Kidney glomerular epithelial cell (primary cell): ENCODE results near the gene BOD1.
"Not testable (repeated sequence)": the region's sequence is repeated elsewhere in the genome, so short reads cannot be mapped to it uniquely, and the experiment has no call there.

Source experiments
- DNase-seq: peaks from one replicate; lab custom pipeline; 2025; lab: John Stamatoyannopoulos, UW

Gene BOD1

DNA sequence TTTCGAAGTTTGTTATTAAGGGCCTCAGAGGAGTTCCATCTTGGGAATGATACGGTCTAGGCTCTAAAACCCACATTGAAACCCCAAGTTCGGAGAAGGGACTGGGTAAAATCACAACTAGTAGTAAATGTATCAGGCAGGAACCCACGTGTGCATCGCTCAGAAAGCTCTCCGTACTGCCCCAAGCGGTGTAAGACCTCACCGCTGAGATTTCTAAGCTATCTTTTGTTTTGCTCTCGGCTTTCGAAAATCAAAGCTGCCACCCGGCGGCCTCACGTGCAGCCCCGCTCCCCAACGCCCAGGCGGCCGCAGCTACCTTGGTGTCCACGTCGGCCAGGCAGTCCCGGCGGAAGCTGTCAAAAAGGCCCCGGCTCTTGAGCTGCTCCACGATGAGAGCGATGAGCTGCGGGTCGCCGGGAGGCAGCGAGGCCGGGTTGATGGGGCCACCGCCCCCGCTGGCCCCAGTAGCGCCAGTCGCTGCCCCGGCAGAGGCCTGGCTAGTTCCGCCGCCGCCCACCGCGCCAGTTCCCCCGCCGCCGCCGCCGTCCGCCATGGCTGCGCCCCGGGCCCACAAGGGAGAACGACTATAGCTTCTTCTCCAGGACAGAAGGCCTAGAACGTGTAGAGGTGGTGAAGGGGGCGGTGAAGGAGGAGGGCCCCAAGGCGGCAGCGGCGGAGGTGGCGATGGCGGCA lies 420 bp downstream of the BOD1 start:
- peak; percentile 46 for DNase-seq

DNA sequence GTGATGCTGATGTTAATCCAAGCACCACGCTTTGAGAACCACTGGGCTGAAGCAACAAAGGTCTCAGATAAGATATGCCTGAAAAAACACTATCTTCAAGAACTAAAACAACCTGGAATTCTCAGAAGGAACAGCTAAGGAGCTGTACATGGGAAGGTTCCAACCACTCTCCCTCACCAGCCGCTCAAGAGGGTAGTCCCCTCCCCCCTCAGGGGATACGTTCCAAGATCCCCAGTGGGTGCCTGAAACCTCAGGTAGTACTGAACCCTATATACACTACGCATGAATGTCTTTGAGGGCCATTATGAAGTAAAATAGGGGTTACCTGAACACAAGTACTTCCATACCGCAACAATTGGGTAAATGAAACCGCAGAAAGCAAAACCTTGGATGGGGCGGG lies 1.9 kb downstream of the BOD1 start:
- DNase-seq = no peak

DNA sequence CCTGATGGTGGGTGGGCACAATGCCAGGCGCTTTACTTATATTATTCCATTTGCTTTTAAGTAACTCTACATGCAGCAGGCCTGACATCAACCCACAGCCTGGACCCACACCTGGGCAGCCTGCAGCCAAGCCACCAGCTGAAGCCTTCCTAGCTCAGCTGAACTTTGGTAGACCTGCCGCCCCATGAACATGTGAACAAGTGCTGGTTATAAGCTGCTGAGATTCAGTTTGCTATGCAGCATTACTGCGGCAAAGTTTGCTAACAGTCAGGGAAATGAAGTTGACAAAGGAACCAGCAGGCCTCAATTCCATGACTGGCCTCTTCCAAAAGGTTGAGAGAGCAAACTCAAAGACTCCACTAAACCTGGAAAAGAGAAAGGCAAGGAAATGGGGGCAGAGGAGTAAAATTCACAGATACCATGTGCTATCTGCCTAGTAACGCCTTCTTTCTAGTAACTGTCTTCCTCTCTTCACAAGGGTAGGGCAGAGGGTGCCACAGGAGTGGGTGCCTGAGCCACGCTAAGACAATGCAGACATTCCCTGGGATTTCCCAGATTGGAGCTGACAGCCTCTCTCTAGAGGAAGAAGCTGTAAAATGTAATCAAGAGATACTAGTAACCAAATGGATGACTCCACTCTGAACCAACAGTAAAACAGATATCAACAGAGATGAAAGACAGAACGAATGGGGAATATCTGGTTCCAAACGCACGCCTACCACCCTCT lies 2.9 kb downstream of the BOD1 start:
- DNase-seq = no peak

DNA sequence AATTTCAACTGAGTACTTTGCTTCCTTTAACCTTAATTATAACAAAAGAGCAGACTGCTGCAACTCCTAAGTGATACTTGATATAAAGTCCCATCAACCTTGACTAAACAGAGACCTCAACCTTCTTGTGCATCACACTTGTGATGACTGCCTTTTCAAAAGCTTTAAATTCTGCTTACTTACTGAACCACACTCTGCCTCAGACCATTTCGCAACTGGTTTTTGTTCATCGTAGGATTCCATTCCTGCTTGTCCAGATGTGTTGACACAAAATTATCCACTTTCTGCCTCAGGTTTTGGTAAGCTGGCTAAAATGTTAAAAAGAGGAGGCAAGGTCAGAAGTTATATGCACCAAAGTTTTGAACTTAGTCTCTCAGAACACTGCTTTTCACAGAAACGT lies 3.5 kb downstream of the BOD1 start:
- DNase-seq = no peak

DNA sequence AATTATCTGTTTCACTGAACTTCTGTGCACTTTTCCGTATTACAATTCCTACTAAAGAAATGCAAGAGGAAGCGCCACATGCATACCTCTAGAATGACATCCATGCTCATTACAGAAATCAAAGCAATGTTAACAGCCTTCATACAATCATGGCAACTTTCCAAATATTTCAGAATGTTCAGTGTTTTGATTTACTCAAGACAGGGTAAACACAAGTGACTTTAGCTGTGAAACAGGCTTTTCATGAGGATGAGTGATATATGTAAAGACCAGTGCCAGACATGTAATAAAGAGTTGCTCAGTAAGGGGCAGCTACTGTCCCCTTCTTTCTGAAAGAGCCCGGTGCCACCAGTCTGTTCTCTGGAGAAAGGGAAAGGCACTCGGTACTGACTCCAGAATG lies 4.7 kb downstream of the BOD1 start:
- no peak for DNase-seq

DNA sequence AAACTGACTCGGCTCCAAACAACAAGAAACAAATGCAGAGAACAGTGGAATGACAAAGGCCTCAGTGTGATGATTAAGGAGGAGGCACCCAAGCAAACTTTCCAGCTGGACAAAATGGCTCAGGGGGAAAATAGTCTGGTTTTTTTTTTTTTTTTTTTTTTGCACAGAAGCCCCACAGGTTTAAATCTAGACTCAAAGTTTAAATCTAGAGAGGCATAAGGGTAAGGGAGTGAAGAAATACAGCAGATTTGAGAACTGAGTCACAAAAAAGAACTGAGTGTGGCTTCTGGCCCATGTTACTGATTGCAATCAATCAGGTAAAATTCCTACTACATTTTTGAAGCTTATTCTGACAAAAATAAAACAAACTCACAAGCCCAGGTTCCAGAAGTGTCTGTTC lies 12.3 kb downstream of the BOD1 start:
- no peak for DNase-seq

DNA sequence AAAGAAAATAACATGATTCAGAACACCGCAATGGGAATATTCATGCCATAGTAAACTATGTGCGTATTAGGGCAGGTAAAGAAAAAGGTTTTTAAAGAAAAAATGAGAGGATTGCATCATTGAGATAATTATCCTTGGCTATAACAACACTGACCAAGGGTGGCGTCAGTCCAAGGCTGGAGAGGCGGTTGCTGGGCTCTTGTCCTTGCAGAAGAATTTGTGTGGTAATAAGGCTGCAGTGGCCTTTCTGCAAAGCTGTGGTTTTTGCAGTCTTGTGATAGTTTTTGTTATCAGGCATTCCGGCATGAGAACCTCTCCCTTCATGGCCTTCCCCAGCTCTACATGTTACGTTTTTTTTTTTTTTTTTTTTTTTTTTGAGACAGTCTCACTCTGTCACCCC lies 14.0 kb downstream of the BOD1 start:
- DNase-seq = no peak

DNA sequence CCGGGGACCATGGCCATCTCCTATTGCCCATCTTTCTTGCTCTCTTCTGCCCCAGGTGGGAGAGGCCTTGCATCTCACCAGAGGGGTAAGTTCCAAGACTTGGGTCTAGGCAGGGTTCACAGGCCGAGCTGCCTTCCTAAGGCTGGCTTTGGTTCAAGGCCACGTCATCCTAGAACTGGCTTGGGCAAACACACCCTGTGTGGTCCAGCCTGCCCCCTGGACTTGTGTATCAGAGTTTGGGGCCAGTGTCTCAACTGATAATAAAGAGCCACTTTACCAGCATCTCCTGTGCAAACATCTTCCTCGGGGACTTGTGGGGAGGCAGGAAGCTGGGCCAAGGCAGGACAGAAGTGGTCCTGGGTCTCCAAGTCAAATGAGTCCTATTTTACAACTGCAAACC lies 17.8 kb downstream of the BOD1 start:
- no peak for DNase-seq

DNA sequence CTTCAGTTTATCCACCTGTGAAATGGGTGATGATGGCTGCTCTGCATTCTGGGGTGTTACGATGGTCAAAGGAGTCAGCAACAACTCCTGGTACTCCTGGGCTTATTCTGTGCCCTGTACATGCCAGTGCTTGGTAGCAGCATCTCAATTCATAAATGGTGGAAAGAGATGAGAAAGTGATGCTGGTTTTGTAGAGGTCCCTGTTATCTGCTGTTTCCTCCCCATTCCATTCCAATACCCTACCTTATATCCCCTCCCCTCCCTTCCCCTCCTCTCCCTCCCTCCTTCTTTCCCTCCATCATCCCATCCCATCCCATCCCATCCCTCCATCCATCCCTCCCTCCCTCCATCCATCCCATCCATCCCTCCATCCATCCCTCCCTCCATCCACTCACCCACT lies 19.1 kb downstream of the BOD1 start:
- DNase-seq = no peak

DNA sequence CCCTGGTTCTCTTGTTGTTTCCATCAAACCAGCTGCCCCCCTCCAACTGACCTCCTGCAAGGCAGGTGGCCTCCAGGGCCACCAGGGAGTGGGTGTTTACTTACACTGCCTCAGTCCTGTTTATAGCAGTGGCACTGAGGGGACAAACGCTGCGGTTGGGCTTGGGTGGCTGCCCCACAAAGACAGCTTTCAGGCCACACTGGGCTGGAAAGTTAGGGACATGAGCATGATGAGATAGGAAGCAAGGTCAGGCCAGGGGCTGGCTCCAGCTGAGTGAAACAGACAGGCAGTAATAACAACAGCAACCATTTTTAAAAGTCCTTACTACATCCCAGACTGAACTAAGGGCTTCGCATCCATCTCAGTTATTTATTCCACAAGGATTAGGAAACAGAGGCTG lies 20.6 kb downstream of the BOD1 start:
- no peak for DNase-seq

DNA sequence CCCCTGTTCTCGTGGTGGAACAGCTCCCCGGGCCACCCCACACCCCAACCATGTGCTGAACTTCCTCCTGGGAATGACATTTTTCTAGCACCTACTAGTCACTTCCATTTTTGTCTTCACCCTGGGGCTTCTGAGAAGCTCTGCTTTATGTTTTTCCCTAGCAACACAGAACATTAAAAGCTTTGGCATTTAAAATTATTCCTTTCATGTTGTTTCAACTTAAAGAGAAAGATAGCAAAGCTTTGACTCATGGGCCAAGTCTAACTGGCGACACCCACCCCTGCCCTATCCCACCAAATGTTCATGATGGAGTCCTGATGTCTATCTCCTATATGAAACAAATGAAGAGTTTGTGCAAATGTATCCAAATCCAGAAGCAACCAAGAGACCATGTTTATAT lies 22.4 kb downstream of the BOD1 start:
- no peak for DNase-seq

DNA sequence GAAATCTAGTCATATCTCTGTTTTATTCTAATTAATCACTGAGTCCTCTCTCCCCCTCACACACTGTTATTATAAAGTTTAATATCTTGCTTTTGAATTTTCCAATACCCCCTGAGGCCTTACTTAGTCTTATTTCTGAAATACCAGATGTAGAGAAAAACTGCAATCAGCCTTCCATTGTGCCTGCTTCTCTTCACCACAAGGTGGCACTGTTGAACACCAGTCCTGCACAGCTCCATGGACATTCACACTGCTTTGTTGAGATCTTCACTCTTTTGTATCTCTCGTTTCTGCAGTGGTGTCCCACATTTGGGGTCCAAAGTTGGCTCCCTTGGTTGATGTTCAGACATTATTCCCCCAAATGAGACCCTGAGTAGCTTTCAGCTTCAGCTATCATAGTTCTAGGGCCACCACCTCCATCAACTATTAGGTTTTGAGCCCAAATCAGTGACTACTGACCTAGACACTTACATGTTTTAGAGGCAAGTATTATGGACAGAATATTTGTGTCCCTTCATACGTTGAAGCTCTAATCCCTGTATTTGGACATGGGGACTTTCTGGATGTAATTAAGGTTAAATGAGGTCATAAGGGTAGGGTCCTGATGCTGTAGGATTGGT lies 24.3 kb downstream of the BOD1 start:
- no peak for DNase-seq

DNA sequence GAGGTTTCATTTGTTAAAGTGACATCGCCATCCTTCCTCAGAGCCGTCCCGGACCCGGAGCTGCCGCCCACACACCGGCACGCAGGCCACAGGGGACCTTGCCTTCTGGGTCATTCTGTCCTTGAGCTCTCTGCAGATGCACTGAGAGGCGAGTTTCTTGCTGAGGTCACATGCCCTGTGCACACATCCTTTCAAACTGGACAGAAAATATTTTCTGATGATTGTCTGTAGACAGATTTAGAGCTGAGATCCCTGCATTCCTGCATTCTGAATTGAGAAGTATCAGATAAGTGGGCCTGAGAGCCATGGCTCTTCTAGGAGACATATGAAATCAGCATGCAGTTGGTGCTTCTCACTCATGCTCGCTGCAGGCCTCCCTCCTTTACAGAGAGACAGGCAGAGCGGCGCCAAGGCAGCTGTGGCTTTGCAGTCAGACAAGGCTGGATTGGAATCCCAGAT lies 25.4 kb downstream of the BOD1 start:
- DNase-seq = no peak

DNA sequence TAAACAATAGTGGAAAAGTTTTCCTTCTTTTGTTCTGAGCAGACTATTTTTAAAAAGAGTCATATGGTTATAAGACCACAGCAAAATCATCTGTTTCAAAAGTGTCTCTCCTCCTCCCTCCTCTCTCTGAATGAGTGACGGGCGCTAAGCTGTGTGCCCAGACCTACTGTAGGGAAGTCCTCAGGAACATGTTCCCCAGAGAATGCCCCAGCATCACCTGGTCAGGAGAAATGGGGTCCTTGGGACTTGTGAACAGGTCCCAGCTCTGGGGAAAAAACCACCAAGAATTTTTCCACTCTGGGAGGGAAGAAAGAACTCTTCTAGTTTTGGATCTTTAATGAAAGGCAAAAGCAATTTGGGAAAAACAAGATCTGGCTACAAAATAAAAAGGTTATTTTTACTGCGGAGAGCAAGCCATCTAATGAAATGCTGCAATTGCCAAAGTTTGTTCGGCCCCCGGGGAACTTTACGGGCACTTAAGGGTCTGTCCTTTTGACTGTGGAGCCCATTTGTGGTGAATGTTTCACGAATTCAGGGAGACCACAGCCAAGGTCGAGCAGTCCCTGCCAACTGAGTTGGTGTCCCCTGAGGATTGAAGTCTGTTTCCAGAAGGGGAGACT lies 25.9 kb downstream of the BOD1 start:
- DNase-seq = no peak

DNA sequence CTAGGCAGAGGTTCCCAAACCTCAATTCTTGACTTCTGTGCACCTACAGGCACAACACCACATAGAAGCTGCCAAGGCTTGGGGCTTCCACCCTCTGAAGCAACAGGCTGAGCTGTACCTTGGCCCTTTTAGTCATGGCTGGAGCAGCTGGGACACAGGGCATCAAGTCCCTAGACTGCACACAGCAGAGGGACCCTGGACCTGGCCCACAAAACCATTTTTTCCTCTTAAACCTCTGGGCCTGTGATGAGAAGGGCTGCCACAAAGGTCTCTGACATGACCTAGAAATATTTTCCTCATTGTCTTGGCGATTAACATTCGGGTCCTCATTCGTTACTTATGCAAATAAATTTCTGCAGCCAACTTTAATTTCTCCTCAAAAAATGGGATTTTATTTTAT lies 30.3 kb downstream of the BOD1 start:
- not testable (repeated sequence) for DNase-seq

DNA sequence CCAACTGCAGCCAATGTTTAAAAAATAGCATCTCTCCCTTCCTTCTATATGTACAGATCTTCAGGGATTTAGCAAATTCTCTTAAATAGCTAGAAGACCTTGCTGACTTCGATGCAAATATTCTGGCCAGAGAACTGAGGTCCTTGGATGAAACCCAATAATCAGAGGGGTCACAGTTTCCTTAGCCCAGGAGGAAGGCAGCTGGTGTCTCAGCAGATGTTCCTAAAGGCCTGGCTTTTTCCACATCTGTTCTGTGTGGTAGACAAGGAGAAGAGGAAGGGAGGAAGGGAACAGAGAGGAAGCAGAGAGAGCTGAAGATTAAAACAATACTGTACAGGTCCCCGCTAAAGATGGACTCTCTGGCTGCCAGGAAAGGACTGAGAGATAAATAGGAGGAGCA lies 33.1 kb downstream of the BOD1 start:
- no peak for DNase-seq

DNA sequence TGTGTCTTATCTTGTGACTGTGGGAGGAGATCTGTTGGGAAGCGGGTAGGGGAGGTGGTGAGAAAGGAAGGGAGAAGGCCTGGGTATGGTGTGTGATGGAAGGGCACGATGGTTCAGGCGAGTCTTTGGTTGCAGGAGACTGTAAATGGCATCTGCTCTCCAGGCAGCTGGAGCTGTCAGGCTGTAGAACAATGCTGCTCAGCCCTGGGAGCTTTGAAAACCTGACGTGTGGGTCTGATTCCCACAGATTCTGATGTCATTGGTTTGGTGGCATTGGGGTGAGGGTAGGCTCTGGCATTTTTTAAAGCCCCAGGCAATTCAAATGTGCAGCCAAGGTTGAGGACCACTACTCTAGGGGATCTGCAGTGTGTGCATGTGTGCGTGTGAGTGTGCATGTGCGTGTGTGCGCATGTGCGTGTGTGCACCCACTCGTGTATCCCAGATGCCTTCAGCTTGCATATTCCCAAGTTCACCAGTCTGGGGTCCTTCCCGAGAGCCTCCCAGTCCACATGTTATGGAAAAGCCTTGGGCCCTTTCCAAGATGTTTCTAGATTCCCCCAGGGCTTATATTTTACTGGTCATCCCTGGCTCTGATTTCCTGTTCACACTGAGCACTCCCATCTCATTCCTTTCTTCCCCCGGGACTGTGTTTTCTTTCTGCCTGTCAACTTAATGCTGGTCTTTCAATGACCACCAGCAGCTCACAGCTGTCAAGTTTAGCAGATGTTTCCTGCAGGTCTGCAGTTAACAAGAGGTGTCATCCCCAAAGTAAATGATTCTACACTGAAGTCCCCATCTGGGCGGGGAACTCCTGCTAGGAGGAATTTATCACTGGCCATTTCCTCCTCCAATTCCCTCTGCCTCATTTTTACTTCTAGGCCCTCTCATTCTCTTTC lies 34.0 kb downstream of the BOD1 start:
- no peak for DNase-seq

DNA sequence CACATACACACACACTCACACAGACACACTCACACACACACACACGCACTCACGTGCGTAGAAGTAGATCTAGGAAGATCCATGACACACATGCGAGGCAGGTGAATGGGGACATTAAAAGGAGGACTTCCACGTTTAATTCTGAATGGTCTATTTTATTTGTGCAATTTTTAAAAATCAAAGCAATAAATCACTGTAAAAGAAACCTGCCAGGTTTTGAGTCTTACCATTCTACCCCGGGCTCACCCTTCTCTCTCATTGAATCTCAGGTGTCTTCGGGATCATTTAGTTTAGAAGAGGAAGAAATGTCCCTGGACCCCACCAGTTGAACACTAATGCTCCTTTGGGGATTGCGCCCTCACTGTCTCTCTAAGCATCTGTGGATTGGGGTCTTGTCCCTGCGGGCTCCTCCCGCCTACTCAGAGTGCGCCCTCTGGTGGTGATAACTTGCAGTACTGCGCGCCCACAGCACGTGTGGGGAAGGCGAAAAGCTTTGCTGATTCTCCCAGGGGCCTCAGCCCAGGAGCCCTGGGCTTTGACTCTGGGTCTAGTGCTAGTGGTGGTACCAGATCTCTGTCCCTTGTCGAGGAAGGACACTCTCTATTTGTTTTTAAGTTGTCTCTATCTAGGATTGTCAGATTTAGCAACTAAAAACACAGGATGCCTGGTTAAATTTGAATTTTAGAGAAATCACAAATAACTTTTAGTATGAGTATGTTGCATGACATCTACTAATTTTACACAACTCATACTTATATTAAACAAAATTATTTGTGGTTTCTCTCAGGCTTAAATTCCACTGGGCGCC lies 34.8 kb downstream of the BOD1 start:
- DNase-seq = peak; percentile 1

DNA sequence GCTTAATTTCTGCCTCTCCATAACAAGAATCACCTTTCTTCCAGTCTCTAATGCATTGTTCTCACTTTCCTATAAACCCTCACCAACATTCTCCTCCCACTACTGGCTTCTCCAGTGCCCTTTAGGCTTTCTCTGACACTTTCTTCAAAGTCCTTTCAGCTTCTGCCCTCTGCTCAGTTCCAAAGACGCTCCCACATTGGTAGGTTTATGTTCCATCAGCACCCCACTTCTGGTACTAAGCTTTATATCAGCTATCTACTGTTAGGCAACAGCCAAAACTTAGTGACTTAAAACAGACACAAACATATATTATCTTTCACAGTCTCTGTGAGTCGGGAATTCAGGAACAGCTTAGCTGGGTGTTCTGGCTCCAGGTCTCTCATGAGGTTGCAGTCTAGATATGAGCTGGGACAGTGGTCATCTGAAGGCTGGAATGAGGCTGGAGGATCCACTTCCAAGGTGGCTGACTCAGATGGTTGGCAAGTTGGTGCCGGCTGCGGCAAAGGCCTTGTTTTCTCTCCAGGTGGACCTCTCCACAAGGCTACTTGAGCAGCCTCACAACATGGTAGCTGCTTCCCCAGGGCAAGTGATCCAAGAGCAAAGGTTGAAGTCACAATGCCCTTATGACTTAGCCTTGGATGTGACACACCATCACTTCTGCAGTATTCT lies 37.4 kb downstream of the BOD1 start:
- DNase-seq = no peak

DNA sequence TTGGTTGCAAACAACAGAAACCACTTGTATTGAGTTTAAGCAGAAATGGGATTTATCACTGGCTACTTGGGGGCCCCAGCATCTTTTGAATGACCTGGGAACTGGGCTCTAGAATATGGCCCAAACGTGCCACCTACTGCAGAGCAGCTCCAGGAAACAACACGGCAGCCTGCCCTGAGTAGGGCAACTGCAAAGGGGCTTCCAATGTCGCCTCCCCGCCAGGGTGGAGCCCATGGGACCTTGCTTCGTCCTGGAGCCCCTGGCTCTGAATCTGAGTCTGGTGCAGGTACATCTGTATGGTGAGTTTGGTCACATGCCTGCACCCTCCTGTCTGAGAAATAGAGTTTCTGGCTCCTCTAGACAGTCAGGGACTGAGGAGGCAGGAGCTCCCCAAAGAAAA lies 38.6 kb downstream of the BOD1 start:
- no peak for DNase-seq

DNA sequence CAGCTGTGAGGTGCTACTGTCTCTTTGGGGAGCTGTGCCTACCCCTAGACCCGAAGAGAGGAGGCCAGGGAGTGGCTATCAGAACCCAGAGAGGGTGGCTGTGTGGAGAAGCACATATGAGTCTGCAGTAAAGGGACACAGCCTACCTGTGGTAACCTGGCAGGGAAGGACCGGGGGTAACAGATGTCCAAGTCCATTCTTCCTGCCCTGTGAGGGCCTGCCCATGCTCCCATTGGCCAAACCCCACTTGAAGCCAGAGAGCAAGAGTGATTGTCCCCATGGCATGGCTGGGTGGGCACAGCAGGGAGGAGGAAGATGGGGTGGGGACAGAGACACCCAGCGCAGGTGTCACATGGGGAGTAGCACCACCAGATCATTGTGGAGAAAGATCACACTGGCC lies 39.3 kb downstream of the BOD1 start:
- no peak for DNase-seq
